GDM1 (cell line): ENCODE data around the gene RELN.
"Not testable (repeated sequence)": the region's sequence is repeated elsewhere in the genome, so short reads cannot be mapped to it uniquely, and the experiment has no call there.

ENCODE experiments used
- DNase-seq: peaks from one replicate; lab custom pipeline; 2025; lab: John Stamatoyannopoulos, UW

The RELN gene

DNA sequence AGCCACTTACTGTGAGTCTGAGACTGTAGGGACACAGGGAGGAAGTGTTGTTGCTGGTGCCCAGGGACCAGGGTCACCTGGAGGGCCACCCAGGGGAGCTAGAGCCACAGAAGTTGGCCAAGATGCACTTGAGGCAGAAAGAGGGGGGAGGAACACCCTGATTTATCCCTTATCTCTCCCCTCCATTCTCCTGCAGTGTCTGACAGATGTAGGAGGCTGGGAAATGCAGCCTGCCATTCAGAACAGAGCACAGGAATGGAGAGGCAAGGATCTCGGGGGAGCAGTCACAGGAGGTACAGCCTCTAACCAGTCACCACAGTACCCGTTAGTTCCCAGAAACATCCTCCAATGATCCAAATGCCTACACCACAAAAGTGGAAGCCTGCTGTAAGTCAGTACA lies 425.0 kb downstream of the RELN start:
- no peak for DNase-seq

DNA sequence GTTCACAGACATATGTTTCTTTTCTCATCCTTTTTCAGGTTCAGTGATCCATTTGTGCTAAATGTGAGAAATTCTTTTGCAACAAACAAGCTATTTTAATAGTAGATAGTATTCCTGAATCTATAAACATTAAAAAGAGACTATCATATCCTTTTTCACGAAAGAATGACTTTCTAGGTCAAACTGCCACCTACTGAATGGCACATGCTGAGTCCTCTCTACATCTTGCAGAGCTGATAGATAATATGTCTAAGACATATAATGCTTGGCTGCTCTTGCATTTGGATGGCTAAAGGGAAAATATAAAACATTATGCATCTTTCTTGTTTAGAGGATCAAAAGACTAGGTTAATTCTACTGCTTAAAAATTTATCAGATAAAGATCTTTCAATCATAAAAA lies 429.3 kb downstream of the RELN start:
- no peak for DNase-seq

DNA sequence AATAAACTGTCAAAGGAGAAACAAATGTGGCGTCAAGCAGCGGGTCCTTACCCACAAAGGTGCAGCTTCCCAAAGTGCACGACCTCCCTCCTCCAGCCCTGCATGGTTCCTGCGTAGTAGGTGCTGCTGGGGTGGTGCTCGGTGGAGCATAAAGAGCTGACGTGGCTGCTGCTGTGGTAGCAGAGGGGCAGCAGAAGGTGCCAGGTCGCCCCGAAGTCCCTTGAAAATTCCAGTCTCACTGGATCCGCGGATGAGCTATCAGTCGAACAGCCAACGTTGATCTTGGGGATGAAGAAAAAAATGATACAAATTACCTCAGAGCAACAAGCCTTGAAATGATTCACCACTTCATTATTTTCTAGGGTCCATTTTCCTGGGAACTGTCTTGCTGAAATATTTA lies 438.4 kb downstream of the RELN start:
- no peak for DNase-seq

- no peak for DNase-seq
Observed at GRCh38 chr7:103549786-103550185, 439.7 kb downstream of the RELN start.

DNA sequence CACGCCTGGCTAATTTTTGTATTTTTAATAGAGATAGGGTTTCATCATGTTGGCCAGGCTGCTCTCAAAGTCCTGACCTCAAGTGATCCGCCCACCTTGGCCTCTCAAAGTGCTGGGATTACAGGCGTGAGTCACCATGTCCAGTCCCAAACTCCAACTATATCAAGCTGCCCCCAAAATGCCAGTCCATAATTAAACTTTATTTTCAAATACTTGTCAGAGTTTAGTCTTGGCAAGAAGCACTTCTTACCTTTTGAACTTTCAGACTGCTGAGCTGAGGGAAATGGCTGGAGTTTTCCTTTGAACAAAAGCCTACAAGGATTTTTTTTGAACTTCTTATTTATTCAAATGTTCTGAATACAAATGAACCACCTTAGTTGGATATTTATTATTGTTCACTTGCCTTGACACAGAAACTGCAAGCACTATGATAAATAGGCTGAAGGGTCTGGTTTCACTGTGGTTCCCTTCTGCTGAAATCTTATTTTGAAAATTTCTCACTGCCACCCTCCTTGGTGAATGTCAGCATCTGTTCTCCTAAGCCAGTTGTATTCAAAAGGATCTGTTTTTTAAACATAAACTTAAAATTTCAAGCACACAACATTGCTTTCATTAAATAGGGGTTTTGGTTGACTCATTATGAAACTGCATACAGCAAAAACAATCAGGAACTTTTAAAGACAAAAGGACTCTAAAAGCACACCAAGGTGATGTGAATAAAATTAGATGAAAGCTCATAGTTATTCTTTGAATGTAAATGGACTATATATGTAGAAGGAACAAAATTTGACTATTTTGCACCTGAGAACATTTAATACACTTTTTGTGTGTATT lies 441.8 kb downstream of the RELN start:
- no peak for DNase-seq

- no peak for DNase-seq
Observed at GRCh38 chr7:103542470-103542869, 447.0 kb downstream of the RELN start.

GRCh38 chr7:103541947-103542346 lies 447.5 kb downstream of the RELN start:
- DNase-seq: no peak

DNA sequence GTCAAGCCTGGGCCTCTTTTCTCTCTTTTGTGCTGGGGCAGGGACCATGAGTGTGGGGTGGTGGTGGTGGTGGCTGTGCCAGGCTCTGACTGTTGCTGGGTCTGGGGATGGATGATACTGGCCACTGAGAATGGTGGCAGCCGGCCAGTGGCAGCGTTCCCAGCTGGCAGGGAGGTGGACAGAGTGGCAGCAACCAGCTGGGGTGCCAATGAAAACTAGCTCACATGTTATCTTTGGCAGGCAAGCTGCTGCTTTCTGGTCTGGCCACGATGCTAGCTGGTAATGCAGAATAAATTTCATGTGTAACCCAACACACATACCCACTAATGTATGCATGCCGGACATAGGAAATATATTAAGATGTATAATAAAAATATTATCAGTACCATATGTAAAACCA lies 448.4 kb downstream of the RELN start:
- DNase-seq: no peak

- no peak for DNase-seq
Observed at GRCh38 chr7:103540338-103540737, 449.1 kb downstream of the RELN start.

DNA sequence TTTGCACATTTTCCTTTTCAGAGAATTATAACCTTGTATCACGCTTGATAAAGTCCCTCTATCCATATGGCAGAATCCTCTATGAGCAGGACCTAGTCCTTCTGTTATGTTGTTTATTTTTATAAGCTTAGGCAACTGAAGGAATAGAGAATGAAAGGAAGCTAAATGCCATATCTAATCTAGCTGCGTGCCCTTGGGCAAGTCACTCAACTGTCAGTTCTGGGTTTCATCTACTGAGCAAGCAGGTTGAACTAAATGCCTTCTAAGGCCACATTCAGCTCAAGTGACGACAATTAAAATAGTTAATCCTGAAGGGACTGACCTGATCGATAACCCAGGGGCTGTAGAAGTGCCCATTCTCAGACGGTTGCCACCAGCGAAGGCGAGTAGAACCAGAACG lies 449.6 kb downstream of the RELN start:
- no peak for DNase-seq

DNA sequence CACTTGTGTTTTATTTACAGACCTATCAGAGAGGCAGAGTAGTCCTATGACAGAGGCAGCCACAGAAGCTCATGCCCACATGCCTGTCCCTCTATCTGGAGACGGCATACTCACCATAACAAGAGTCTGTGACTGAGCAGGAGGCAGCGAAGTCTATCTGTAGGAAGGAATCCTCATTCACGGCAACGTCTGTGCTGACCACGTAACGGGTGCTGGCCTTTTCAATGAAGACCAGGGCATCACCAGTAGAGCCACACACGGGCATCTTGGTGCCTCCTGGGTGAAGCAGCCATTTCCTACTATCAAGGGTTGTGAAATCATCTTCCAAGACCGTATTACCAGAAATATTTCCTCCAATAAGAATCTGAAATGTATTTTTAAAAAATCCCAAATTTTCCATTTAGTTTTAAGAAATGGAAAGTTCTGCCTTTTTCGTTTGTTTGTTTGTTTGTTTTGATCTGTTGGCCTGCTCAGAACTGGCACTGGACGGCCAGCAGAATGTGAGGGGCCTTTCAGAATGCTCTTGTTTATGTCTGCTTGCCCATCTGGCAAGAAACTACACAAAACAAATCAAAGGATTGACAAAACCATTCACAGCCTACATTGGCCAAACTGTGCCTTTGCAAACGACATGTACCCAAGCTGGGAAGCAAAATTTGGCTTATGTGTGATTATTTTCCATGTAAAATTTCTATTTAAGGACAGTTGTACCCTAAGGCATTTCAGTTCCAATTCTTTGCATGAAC lies 450.3 kb downstream of the RELN start:
- DNase-seq: no peak

DNA sequence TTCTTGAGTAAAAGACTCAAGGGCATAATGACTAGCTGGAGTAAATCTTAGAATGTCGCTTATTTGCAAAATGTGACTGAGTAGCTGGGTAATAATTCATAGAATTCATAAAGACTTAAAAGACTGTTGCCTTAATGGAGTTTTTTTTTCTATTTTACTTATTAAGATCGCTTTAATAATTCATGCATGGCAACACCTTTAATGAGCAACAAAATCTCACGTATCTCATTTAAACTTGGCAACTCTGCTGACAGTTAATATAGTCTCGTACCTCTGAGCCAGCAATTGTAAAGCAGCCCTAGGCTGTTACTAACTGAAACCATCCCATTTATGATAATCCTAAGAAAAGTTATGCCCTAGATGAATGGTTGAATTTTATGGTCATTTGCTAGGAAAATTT lies 455.7 kb downstream of the RELN start:
- no peak for DNase-seq

DNA sequence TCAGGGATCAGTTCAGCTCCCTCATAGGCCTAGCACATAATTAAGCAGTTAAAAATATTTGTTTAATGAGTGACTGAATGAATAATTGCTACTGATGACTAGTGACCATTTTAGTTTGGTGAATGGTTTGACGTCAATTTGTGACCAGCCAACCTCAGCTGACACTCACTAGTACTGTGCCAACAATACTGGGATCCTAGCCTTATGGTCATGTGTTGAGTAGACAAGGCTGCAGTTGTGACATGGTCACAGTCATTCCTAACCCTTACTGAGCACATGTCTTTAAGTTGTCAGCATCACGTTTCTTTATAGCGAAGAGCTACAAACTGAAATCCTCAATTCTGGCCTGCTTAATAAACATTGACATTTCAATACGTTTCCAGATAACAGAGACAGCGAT lies 456.5 kb downstream of the RELN start:
- no peak for DNase-seq

GRCh38 chr7:103528152-103528551 lies 461.3 kb downstream of the RELN start:
- no peak for DNase-seq

DNA sequence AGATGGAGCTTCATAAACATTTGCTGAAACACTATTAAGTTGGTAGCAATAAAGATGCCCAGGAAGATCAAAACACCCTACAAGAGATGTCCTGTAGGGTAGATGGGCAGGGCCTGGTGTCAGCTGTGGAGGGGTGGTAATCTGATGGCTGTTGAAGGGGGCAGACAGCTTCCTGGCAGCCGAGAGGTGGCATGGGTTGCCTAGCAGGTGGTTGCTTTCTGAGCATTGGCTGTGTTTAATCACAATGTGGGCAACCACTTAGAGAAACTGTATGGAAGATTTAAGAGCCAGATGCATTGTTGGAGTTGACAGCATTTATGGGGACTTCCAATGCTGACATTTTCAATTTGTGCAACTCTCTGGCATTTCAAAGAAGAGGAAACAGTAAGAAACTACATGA lies 463.5 kb downstream of the RELN start:
- DNase-seq: no peak

DNA sequence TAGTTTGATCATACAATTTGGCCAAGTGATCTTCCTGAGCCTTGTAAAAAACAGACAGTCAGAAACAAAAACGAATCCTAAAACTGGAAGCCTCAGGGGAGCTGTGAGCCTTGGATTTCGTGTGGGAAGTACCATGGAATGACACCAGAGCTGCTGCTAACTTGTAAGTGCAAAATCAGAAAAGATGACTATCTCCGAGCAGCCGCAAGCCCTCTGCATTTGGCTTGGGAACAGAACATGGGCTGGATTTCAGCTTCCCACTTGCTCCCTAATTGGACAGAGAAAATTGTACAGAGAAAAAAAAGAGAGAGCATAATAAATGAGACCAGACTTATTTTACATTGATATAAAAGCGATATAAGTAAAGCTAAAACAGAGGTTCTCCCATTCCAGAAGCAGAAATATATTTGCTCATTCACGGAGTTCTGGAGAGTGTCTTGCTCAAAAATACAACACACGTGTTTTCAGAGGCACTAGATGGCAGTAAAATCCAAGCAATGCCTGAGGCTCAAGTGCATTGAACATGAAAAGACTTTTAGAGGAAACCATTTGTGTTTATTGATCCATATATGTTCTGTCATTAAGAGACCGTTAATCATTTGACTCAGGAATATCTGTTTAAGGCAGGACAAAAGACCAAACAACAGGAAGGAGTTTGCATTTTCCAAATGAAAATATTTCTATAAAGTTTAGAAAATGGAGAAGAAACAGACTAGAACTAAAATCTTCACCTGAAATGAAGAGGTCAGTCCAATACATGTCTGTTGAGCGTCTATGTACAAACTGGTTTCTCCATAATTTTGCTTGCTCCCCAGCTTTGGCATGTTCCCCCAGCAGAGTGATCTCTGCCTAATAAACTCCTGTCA lies 465.2 kb downstream of the RELN start:
- DNase-seq: no peak

GRCh38 chr7:103521937-103522336 lies 467.5 kb downstream of the RELN start:
- DNase-seq: no peak

GRCh38 chr7:103504505-103505135 lies 484.8 kb downstream of the RELN start:
- no peak for DNase-seq

- DNase-seq: no peak
Observed at GRCh38 chr7:103501206-103501605, 488.3 kb downstream of the RELN start.

DNA sequence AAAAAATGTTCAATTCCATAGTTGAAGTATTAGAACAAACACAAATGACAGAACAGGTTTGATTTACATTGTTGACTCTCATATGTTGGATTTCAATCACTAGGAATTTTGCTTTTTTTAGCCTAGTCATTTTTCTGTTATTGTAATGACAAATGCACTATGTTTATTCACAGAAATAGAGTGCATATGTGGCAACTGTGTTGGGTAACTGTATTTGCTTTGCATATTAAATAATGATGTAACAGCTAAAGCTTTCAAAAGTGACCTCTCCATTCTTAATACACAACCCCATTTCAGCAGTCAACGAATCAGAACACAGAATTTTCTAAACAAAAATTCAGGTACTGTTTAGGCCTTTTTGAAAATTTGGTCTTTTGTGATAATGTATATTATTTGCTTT lies 489.5 kb downstream of the RELN start:
- no peak for DNase-seq

GRCh38 chr7:103487419-103487818 lies 502.0 kb downstream of the RELN start:
- no peak for DNase-seq

DNA sequence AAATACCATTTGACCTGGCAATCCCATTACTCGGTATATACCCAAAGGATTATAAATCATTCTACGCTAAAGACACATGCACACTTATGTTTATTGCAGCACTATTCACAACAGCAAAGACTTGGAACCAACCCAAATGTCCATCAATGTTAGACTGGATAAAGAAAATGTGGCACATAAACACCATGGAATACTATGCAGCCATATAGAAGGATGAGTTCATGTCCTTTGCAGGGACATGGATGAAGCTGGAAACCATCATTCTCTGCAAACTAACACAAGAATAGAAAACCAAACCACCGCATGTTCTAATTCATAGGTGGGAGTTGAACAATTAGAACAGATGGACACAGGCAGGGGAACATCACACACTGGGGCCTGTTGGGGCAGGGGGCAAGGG lies 502.6 kb downstream of the RELN start:
- DNase-seq: not testable (repeated sequence)
